Endometrial microvascular endothelial cells (primary cell): ENCODE results near the gene GSS. TPM values are rescaled to one million over a fixed set of nuclear protein-coding genes. Genes with fewer than 3 reads are reported as not detected.

Experiments used
- in situ Hi-C: cut with HindIII; loops from 2 replicates; pipeline ENCODE4 v1.10.0; 2017; ENCODE audit warnings: low sequenced_read_pairs, low pct_unique_long_range_greater_than_20kb; ENCODE audit errors: inconsistent ontology term
- total RNA-seq: library from RNA; depleted of rRNA; stranded (reverse); fragments of >200 nt; gene quantifications from one replicate; pipeline ENCODE4 v1.2.3, GENCODE V29; 2015; ENCODE audit errors: inconsistent ontology term

GSS gene
- total RNA-seq, result 141 TPM

- in situ Hi-C loops, result no loop called here
Measured at GRCh38 chr20:34955231-34956040, at the start of gene GSS, which contains the start of gene MYH7B. TSS of gene GSS (minus strand) at chr20:34955806. CDS start at chr20:34951852, 3,954 bp downstream. TSS of gene MYH7B (plus strand) at chr20:34955868. CDS start at chr20:34978006, 22,138 bp downstream.

GRCh38 chr20:35004749-35005462 lies 49.3 kb upstream of the GSS start:
- in situ Hi-C loops, result no loop called here

GRCh38 chr20:35004051-35004725 lies 48.6 kb upstream of the GSS start:
- in situ Hi-C loops, result no loop called here

GRCh38 chr20:35003211-35004031 lies 47.8 kb upstream of the GSS start:
- in situ Hi-C loops, result no loop called here

GRCh38 chr20:35002426-35003210 lies 47.0 kb upstream of the GSS start:
- in situ Hi-C loops, result no loop called here

GRCh38 chr20:35001596-35002362 lies 46.2 kb upstream of the GSS start:
- in situ Hi-C loops, result no loop called here

- in situ Hi-C loops, result no loop called here
Measured at GRCh38 chr20:35000922-35001595, 45.5 kb upstream of the GSS start.

GRCh38 chr20:35000311-35000921 lies 44.8 kb upstream of the GSS start:
- in situ Hi-C loops, result no loop called here

GRCh38 chr20:34999782-35000181 lies 44.2 kb upstream of the GSS start:
- in situ Hi-C loops, result no loop called here

- in situ Hi-C loops, result no loop called here
Measured at GRCh38 chr20:34999021-34999451, 43.4 kb upstream of the GSS start.

GRCh38 chr20:34998331-34998950 lies 42.8 kb upstream of the GSS start:
- in situ Hi-C loops, result no loop called here

- in situ Hi-C loops, result no loop called here
Measured at GRCh38 chr20:34997774-34998173, 42.2 kb upstream of the GSS start.

- in situ Hi-C loops, result no loop called here
Measured at GRCh38 chr20:34997131-34997561, 41.5 kb upstream of the GSS start.

- in situ Hi-C loops, result no loop called here
Measured at GRCh38 chr20:34996243-34997028, 40.8 kb upstream of the GSS start.

GRCh38 chr20:34995696-34996095 lies 40.1 kb upstream of the GSS start:
- in situ Hi-C loops, result no loop called here
